Stimulated activated CD4-positive, alpha-beta T cell treated with anti-CD3 and anti-CD28 coated beads, Interleukin-2, amount 100 ng/mL, for 48 hours (primary cell): ENCODE results near the gene PPP1R12B.
"Not testable (repeated sequence)": the region's sequence is repeated elsewhere in the genome, so short reads cannot be mapped to it uniquely, and the experiment has no call there.

Experiments
- DNase-seq, 2 donors: peaks; one replicate each; pipeline ENCODE4 v3.0.0-alpha.2; 2020

The PPP1R12B gene

DNA sequence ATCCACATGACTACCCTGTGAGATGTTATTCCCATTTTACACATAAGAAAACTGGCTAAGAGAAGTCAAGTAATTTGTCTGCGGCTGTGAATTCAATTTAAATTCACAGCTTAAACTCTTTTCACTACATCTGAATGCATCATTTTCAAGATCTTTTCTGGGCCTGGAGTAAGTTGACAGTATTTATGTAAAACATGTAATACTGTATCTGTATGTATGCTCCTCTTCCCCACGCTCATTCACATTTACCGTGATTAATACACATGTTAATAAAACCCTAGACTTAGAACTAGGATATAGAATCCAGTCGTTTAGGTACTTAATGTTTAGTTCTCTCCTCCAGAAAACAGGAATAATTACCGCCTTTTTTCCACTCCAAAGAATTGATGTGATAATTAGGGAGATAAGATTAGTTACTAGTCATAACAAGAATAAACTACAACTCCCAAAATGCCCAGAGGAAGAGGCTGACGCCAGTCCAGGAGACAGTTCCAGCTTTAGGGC, 442 bp upstream of the PPP1R12B start:
- DNase-seq = no peak

DNA sequence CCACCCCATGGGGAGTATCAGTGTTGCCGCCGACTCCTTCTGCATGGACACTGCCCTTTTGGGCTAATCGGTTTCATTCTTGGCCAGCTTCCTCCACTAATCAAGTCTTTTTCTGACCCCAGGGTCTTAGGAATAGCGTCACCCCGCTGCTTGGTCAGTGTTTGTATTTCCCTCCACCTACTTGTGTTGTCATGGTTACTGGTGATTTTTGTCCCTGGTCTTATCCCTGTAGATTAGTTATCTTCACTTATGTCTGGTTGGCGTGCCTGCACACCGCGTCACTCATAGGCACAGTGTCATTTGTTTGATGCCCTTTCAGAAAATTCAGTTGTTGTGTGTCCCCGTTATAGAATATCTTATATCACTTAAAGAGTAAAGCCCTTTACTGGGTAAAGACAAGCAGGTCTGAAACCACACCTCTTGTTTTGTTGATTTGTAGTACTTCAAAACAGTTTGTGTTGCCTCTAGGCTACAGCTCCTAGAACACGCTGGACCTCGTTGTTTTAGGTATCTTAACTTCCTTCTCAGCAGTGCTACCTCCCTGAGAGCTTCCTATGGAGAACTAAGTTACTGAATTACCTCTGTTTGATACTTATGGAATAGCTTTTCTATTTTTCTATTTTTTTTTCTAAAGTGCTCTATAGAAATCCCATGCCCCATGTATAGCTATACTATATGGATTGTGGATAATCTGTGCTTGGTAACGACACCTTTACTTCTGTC, 868 bp downstream of the PPP1R12B start:
- no peak for DNase-seq

DNA sequence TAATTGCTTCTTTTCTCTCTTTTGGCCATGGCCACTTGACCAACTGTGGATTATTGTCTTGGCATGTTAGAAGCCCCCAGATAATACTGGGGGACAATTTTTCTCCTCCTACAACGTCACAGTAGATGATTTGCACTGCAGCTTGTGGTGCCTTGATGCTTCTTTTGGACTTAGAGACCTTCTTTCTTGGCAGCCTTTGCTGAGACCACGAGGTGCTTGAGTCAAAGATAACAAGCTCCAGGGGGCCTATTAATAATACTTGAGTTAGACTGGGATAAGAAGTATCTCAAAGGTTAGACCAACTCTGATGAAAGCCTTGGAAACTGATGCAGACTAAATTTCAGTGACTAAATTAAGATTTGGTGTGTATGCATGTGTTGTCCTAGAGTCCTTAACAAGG, 3.2 kb downstream of the PPP1R12B start:
- no peak for DNase-seq

DNA sequence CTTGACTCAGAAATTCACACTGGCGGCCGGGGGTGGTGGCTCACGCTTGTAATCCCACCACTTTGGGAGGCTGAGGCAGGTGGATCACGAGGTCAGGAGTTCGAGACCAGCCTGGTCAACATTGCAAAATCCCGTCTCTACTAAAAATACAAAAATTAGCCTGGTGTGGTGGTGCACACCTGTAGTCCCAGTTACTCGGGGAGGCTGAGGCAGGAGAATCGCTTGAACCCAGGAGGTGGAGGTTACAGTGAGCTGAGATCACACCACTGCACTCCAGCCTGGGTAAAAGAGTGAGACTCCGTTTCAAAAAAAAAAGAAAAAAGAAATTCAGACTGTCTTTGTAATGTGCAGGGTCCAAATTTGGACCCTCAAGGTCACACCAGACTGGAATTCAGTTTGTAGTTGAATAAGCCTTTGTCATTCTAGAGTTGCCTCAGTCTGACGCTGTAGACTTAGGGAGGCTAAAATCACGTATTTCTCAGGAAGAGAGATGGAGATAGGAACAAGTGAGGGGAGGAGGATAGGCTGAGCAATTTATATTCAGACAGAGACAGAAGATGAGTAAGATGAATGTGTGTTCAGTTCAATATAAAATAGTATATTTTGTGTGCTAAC, 4.2 kb downstream of the PPP1R12B start:
- DNase-seq = not testable (repeated sequence)

DNA sequence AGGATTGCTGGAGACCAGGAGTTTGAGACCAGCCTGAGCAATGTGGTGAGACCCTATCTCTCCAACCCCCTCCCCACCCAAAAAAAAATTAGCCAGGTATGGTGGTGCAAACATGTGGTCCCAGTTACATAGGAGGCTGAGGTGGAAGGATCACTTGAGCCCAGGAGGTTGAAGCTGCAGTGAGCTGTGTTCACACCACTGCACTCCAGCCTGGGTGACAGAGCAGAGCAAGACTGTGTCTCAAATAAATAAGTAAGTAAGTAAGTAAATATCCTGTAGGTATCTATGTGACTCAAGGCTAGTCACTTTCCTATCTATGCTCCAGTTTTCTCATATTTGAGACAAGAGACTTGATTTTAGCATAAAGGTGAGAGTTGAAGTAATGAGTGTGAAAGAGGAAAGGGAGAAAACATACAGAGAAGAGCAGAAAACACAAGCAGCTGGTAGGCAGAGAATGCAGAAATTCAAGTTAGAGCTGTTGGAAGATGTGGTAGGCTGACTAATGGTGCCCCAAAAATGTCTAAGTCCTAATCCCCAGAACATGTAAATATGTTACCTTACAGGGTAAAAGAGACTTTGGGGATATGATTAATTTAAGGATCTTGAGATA, 7.5 kb downstream of the PPP1R12B start:
- DNase-seq = no peak

DNA sequence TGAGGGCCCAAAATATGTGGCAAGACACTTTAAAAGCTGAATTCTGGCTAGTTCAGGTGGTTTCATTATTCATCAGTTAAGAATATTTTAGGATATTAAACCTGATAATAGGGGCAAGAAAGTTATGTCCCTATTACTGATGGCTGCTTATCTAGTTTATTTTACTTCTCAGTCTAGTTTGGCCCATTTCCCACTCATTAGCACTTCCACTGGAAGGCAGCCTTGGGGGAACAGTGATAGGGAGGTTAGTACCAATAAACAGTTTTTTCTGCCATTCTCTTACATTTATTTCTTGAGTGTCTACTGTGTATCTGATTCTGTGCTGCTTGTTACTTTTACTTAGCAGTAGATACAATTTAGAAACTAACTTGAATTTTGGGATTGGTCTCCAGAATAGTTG, 9.0 kb downstream of the PPP1R12B start:
- no peak for DNase-seq

DNA sequence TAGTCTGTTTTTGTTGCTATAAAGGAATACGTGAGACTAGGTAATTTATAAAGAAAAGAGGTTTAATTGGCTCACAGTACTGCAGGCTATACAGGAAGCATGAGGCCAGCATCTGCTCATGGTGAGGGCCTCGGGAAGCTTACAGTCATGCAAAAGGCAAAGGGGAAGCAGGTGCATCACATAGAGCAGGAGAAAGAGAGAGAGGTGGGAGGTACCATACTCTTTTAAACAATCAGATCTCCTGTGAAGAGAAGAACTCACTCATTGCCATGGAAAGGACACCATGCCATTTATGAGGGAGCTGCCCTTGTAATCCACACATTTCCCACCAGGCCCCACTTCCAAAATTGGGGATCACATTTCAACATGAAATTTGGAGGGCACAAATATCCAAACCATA, 12.7 kb downstream of the PPP1R12B start:
- no peak for DNase-seq

DNA sequence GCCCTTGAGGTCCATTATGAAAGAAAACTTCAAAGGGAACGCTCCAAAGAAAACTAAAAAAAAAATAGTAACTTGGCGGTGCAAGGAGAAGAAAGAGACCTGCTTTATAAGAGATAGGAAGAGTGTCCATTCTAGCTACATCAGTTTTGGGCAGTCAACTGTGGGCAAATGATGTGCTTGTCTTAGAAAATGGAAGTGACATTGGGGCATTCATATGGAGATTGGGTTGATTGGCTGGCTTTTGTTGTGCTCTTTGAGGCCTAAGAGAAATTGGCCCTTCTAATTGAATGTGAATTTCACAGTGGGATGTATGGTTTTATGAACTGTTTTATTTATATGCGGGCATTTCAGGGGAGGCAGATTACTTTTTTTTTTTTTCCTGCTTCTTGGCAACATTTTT, 13.2 kb downstream of the PPP1R12B start:
- DNase-seq = no peak

DNA sequence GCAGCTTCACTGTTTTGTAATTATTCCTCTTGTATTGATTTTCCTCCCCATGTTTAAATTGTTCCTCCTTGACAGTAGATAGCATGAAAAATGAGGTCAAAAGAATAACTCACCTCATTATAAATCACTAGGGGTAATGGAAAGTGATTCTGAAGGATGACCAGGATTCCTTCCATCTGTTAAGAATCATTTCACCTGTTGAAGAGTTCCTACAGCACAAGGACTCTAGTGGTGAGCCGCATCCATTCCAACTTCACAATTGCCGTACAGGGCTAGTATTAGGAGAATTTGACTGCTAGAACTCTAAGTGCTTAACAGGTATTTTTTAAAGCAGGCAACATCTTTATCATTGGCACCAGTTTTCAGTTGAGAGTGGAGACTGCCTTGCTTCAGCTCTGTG, 13.7 kb downstream of the PPP1R12B start:
- DNase-seq = no peak

DNA sequence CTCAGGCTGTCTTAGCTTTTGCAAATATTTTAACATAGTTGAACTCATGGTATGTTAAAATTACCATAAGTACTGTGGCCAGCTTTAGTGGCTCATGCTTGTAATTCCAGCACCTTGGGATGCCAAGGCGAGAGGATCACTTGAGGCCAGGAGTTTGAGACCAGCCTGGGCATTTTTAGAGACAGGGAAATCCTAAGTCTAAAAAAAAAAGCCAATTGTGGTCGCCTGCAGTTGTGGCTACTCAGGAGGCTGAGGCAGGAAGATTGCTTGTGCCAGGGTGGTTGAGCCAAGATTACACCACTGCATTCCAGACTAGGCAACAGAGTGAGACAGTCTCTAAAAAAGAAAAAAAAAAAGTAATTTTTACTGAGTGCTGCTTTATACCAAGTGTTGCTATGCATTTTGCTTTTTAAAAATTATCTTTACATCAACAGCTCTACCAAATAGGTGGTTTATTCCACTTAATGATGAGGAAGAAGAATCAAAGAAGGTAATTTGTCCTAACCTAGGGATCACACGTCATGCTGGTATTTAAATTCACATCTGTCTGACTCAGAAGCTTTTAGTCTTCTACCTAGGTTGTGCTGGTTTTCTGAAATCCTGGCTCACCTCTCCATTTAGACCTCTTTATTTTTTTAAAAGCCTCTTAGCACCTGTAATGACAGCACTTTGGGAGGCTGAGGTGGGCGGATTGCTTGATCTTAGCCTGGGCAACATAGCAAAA, 16.8 kb downstream of the PPP1R12B start:
- DNase-seq = no peak

DNA sequence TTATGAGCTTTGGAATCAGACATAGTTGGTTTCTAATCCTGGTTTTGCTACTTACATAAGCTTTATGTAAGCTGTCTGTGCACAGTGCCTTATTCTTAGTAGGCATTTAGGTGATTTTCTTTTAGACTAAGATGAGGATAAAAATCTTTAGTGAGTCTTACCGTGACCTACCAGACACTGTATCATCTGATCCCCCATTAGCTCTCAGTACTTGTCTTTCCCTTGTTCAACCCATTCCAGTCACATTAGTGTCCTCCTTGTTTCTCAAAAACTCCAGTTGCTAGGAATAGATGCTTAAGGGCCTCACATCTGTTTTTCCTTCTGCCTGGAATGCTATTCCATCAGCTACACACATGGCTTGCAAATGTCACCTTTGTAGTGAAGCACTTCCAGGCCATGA, 18.8 kb downstream of the PPP1R12B start:
- no peak for DNase-seq

DNA sequence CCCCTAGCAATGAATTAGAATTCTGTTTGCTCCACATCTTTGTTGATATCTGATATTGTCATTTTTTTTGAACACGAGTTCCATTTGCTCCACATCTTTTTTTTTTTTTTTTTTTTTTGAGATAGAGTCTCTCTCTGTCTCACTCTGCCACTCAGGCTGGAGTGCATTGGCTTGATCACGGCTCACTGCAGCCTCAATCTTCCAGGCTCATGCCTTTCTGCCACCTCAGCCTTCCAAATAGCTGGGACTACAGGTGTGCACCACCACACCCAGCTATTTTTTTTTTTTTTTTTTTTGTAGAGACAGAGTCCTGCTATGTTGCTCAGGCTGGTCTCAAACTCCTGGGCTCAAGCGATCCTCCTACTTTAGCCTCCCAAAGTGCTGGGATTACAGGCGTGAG, 22.4 kb downstream of the PPP1R12B start:
- DNase-seq = not testable (repeated sequence)

DNA sequence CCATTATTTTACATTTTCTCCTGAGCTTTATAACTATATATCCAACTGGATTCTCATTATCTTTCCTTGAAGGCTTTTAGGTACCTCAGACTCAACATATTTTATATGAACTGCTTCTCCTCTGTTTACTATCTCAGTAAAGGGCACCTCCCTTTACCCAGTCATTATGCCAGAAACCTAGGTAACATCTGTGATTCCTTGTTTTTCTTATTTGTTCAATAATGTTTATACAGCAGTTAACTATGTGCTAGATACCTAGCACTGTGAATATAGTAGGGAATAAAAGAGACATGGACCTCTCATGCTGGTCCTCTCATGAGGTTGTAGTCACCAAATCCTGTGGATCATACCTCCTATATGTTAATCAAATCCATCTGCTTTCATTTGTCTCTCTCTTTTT, 25.6 kb downstream of the PPP1R12B start:
- no peak for DNase-seq

DNA sequence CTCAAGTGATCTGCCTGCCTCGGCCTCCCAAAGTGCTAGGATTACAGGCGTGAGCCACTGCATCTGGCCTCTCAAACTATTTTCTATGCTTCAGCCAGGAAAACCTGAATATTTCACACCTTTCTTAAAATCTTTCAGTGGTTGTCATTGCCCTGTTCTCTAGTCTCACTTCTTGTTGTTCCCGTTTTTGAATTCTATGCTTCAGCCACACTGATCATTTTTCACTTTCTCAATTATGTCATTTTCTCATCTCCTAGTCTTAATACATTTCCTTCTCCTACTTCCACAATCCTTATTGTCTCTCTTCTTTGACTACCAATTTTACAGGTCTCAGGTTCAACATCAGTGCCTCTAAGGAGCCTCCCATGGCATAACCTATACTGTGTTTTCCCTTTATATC, 26.7 kb downstream of the PPP1R12B start:
- DNase-seq = not testable (repeated sequence)

DNA sequence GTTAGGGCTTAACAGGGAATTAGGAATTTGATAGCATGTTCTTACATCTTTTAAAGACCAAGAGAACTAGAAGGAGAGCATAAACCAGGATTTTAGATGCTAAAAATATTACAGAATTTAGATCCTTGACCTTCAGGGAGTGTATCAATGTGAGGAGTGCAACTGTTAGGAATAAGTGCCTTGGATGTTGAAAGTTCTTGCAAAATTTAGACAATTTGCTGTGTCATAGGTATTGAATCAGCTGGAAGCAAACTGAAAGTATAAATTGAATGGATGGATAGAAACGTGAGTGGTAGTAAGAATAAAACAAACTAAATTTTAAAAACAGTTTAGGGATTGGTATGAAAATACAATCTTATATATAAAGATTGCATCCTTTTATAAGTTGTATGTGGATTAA, 27.7 kb downstream of the PPP1R12B start:
- DNase-seq = no peak

DNA sequence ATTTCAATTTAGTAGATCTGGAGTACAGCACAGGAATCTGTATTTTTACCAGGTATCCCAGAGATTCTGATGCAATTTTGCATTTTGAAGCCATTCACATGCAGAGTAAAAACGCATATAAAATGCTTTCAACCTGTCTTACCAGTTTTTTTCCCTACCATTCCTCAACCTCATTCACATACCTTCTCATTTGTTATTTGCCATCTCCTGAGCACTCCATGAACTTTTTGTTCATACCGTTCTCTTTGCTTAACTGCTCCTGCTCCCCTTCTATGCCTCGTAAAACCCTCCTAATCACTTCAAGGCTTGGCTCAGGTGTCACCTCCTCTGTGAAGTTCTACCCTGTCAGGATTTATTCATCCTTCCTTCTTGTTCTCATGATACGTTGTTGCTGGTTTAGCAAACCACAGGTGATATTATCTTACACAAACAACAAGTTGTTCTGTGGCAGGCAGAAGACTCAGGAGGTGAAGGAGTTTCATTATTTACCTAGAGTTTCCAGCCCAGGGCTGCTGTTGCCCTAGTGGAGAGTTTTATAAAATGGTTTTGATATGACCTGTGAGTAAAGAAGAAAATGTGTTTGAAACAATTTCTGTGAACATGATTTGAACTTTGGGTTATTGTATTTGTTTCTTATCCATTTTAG, 31.5 kb downstream of the PPP1R12B start:
- DNase-seq = not testable (repeated sequence)

DNA sequence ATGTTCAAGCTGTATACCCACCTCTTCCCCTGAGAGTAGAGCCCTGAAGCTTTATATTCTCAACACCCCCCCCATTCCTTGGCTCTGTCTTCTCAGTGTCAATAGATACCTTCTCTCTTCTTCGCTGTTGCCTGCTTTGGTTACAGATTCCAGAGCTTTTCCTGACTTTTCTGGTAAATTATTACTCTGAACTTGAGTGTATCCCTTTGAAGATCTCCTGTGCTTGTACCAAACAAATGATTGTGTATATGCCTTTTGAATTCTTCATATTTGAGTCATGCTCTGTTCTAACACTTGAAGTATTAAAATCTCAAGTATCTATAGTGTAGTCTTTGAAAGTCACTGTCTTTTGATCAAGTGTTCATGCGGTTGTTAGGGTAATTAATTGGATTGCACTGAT, 32.0 kb downstream of the PPP1R12B start:
- DNase-seq = not testable (repeated sequence)

DNA sequence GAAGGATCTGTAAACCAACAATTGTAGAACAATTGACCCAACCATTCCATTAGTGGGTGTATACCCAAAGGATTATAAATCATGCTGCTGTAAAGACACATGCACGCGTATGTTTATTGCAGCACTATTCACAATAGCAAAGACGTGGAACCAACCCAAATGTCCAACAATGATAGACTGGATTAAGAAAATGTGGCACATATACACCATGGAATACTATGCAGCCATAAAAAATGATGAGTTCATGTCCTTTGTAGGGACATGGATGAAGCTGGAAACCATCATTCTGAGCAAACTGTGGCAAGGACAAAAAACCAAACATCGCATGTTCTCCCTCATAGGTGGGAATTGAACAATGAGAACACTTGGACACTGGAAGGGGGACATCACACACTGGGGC, 33.4 kb downstream of the PPP1R12B start:
- not testable (repeated sequence) for DNase-seq

DNA sequence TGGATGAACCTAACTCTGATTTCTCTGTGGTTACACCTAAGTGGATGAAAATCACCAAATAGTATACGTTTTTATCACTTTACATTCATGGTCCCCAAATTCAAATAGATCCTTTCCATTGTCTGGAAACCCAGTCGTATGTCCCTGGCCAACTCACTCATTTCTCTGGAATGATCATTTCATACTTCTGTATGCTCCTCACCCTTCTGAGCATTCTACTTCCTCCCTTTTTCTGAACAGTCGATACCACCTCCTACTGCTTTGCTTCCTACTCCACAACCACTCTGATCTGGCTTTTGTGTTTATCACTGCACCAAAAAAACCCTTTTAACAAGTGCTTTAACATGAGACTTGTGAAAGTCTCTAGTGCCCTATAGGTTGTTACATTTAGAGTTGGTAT, 47.3 kb downstream of the PPP1R12B start:
- DNase-seq = not testable (repeated sequence)

DNA sequence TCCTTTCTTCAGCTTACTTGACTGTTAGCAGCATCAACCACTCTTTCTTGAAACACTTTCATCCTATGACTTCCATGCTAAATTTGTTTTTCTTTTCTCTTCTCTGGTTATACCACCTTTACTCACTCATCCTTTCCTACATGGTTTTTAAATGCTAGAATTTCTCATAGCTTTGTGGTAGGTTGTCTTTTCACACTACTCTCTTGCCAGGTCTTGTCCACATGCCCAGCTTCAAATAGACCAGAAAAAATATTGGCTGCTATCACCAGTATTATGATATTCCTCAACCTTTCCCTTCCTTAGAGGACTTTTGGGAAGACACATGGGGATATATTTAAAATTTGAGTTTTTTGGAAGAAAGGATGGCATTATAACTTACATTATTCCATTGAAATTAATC, 48.8 kb downstream of the PPP1R12B start:
- no peak for DNase-seq

DNA sequence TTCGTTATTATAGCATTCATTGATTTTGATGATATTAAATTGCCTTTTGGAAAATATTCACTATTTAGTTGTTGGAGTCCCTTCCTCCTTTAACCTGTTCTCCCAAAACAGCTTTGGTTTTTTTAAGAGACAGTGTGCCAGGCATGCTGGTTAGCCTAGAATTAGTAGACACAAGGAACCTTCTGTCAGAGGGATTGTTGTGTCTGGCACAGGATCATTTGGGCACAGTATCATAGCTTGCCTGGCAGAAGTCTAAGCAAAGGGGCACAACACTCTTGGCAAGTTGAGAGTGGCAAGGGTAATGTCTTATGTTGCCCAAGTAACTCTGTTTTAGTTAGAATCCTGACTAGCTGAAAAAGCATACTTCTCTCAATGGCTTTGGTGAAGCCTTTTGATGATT, 49.9 kb downstream of the PPP1R12B start:
- DNase-seq = not testable (repeated sequence)

DNA sequence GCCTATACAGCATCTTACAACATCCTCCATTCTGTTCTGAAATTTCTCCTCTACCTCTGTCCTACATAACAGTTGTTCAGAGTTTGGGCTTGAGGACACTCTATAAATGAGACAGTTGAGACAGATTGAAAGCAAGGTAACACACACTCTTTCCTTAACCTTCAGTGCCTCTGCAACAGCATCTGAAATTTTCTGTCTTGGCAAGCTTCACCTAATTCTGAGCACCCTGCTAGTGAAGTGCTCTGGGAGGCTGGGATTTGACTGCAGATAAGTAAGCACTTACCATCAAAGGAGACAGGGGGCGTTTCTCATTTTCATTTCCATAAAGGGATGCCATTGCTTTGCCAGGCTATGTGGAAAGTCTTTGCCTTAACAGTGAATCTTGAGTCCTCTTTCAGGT, 53.3 kb downstream of the PPP1R12B start:
- DNase-seq = not testable (repeated sequence)

DNA sequence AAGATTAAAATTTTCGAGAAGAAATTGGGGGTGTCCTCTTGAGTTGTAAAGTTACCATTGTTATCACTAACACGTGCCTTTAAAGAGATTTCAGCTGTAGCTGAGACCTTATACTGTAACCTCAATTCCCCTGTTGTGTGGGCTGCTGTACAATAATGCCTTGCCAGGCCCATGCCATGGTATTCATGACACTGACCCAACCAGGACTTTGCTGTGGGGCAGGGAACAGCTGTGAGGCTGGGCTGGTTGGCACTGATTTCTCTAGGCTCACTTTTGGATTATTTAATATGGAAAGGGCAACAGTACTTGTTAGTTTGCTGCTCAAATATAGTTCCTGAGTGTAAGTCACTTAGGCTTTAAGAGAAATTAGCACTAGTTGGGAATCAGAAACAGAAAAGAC, 54.9 kb downstream of the PPP1R12B start:
- not testable (repeated sequence) for DNase-seq
